ENCODE data around the gene PARD6B. TPM values are rescaled to one million over a fixed set of nuclear protein-coding genes. Genes with fewer than 3 reads are reported as not detected.

Gene PARD6B
- total RNA-seq, 2 donors from 2014 or later: 19.8 to 38.4 TPM

DNA sequence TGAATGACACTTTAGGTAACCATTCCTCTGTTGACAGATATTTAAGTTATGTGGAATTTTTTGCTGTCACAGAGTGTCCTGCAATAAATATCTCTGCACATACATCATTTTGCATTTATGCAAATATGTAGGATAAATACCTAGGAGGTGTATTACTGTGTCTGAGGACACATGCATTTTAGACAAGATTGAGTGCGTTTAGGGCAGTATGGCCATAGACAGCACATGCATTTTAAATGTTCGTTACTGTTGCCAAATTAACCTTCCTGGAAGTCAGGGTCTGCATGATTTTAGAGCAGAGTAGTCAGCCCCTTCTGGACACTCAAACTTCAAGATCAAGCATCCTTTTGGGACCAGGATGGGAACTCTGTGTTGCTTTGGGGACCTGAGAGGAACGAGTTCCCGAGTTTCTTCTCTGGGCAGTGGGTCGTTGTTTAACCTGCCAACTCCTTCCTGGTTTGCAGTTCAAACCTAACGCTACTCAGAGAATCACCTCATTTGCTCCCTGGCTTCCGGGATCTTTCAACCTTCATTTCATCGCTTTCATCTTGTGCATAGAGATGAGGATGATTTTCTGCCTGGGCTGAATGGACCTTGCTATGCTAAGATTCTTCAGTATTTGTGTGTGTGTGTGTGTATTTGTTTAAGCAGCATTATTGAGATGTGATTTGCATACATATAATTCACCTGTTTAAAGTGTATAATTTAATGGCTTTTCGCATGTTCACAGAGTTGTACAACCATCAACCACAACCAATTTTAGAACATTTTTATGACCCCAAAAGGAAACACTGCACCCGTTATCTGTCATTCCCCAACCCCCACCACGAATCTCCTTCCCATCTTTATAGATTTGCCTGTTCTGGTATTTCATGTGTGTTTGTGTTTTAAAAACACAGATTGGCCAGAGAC, 73.3 kb downstream of the PARD6B start:
- intact Hi-C loops (cut with DNase I, micrococcal nuclease): no loop called here
- DNase-seq: no peak
- ATAC-seq: peak; percentile 72

DNA sequence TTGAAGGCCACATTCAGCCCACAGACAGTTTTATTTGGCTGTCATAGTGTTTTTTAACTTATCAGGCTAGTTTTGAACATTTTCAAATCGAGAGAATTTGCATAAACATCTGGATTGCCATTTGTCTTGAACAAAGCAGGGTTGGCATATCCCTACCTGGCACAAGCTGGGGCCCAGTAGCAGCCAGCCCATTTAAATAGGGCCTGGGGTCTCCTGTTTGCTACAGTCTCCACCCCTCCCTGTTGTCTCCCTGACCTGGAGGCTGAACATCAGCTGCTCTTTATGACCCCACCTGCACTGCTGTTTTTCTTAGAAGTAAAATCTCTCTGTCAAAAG, 73.9 kb downstream of the PARD6B start:
- ATAC-seq (no peak), DNase-seq (no peak)
- intact Hi-C loops (cut with DNase I, micrococcal nuclease): no loop called here

DNA sequence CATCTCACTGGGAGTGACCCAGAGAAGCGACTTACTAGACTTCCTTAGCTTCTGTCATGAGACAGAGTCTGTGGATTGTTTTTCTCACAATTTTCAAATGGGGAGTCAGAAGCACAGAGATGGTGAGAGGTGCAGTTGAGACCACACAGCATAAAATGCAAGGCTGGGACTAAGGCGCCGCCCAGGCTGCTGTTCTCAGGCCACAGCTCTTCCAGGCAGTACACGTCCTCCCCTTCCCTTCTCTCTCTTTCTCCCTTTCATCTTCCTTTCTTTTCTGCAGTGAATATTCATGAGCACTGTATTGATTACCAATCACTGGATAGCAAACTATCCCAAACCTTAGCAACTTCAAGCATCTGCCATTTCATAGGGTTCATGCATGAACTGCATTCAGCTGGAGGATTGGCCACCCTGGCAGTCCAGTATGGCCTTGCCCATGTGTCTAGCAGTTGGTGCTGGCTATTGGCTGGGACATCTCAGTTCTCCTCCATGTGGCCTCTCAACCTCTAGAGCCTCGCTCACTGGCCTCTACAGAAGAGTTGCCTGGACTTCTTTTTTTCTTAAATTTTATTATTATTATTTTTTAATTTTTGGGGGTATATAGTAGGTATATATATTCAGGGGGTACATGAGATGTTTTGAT, 74.9 kb downstream of the PARD6B start:
- intact Hi-C loops (cut with DNase I, micrococcal nuclease): no loop called here
- ATAC-seq (no peak), DNase-seq (no peak)

Other genes starting within 250 kb of the PARD6B start
- 10 to 100 TPM; 31.3 to 33.9 TPM for gene PTPN1, start 221.2 kb upstream of the PARD6B start, total RNA-seq
- 1 to 10 TPM; 3.2 to 3.9 TPM for gene RIPOR3, start 40.0 kb upstream of the PARD6B start, total RNA-seq
- 1 to 10 TPM in 1 of 2 donors, under 1 TPM in 1; 0.85 to 2.8 TPM for gene BCAS4, start 63.5 kb downstream of the PARD6B start, total RNA-seq
- 10 to 100 TPM; 52.5 to 54.2 TPM for gene ADNP, start 199.9 kb downstream of the PARD6B start, total RNA-seq
- gene DPM1, start 227.0 kb downstream of the PARD6B start, total RNA-seq: 10 to 100 TPM; 33.1 to 34.1 TPM
- 1 to 10 TPM; 3.7 to 4.0 TPM for gene MOCS3, start 227.2 kb downstream of the PARD6B start, total RNA-seq

Measured in left colon (tissue), 2 donors.